ENCODE data around the gene GSC. TPM values are rescaled to one million over a fixed set of nuclear protein-coding genes. Genes with fewer than 3 reads are reported as not detected.
"Not testable (repeated sequence)": the region's sequence is repeated elsewhere in the genome, so short reads cannot be mapped to it uniquely, and the experiment has no call there.

Gene GSC
- total RNA-seq, 1 experiment from 2014 or later = 0.25 TPM

DNA sequence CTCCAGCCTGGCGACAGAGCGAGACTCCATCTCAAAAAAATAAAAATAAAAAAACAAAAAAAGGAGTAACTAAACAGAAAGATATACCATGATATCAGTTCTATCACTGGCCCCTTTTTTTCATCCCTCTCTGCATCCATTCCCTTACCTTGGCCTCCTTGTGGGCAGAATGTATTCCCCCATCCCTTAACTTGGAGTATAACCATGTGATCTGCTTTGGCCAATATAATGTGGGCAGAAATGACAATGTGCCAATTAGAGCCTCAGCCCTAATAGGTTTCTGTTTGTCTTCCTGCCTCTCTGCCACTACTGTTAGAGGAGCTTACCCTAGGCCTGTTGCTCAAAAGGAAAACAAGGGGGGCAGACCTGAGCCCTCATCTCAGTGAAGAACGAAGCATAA is 23.8 kb downstream of the GSC start:
- DNase-seq (ENCODE audit: low read depth) = no peak

DNA sequence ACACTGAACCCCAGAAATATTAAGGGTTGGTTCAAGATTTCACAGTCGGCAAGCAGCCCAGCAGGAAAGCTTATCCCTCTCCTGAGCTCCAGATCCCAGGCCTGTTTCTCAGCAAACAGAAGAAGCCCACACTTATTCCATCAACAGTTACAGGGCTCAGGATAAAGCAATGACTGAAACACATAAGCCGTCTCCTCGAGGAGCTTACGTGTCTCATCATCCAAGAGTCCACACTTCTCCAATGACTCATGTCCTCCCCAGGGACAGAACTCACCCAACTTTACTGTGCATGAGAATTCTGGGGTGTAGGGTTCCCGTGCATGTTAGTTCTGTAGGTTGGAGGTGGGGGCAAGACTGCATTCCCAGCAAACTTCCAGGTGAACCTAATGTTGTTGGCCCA is 31.2 kb downstream of the GSC start:
- peak; percentile 1 for DNase-seq (ENCODE audit: low read depth)

DNA sequence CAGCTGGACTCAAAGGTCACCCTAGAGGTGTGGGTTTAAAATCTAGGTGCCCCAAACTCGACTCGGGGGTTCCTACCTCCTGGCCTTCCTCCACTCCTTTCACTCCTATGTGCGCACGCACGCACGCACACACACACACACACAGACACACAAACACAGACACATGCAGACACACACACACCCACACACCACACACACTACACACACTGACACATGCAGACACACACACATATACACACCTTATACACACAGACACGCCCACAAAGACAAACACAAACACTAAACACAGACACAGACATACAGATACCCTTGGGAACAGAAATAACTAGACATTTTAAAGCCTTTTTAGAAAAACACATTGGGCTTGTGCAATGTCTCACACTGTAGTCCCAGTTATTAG is 31.8 kb downstream of the GSC start:
- no peak for DNase-seq (ENCODE audit: low read depth)

DNA sequence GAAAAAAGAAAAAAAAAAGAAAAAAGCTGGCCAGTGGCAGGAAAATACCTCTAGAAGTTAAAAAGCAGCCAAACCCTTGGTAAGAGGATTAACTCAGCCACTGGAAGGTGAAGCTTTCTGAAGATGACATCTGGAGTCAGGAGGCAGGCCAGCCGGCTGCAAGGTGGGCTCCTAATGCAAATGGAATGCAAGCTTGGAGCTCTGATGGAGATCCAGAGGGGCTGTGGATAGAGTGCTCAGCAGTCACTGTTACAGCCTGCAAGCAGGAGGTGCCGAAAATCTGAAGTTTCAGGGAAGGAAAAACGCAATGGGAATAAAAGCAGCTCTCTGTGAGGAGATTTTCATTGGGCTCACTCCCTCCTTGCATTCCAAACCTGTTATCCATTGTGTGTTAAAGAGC is 41.0 kb downstream of the GSC start:
- no peak for DNase-seq (ENCODE audit: low read depth)

GRCh38 chr14:94728440-94728839 is 41.5 kb downstream of the GSC start:
- not testable (repeated sequence) for DNase-seq (ENCODE audit: low read depth)

DNA sequence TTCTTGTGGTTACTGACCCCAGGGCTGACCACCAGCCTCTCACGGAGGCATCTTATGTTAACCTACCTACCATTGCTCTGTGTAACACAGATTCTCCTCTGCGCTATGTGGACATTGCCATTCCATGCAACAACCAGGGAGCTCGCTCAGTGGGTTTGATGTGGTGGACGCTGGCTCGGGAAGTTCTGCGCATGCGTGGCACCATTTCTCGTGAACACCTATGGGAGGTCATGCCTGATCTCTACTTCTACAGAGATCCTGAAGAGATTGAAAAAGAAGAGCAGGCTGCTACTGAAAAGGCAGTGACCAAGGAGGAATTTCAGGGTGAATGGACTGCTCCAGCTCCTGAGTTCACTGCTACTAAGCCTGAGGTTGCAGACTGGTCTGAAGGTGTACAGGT is 43.3 kb downstream of the GSC start:
- not testable (repeated sequence) for DNase-seq (ENCODE audit: low read depth)

DNA sequence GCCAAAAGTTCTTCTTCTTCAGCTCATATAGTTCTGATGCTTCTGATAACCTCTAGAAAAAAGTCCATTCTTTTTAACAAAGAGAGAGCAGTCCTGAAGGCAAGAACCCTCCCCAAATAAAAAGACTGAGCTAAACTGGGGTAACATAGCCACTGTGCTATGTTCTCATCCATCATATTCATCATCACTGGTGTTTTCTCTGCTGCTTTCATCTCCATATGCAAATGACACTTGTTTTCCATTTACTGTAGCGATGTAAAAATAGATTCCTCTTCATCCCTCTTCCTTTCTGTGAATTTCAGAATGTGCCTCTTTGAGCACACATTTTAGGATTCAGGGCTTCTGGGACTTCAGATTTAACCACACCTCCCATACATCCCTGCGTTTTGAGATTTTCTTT is 44.9 kb downstream of the GSC start:
- DNase-seq (ENCODE audit: low read depth) = no peak

DNA sequence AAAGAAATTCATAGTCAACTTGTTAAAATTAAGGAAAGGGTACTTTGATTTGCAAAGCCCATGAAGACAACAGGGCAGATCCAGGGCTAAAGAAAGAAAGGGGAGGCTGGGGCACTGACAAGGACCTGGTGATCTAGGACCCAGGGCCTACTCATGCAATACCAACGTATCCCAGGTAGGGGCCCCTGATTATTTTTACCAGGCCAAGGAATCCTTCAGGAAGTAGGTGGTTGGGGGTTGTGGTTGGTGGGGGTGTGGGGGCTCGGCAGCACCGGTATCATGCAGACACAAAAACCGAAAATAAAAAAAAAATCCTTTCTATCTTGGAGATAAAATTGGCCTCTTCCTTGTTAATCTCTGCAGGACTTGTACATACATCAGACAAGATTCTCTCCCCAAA is 47.5 kb downstream of the GSC start:
- DNase-seq (ENCODE audit: low read depth) = no peak

Other genes starting within 250 kb of the GSC start
- not detected in 2 replicates for gene SERPINA4, start 208.7 kb downstream of the GSC start, total RNA-seq (2014; rRNA removed; shearing (Covaris generic))
- 0.05 TPM in 1 of 2 replicates, not detected in the other for gene SERPINA5, start 188.7 kb downstream of the GSC start, total RNA-seq (2014; rRNA removed; shearing (Covaris generic))
- 0.07 and 0.15 TPM in 2 replicates for gene SERPINA3, start 157.7 kb downstream of the GSC start, total RNA-seq (2014; rRNA removed; shearing (Covaris generic))

All from M059J (cell line).